ENCODE results near the gene RAD54L.

RAD54L gene

GRCh38 chr1:46205141-46205540 lies 42.4 kb upstream of the RAD54L start:
- TF ChIP-seq CTCF (IDR thresholded peaks at IDR 0.05; ENCODE audit: insufficient read depth, low read length, poor library complexity, severe bottlenecking), result no peak
- H3K36me3 ChIP-seq (ENCODE audit: control insufficient read depth, insufficient read depth, low read length), result no peaks in the 10 kb centered on the region
- no peak for DNase-seq (ENCODE audit: extremely low read depth, insufficient read length)
- H3K27me3 ChIP-seq (replicated peaks; ENCODE audit: control insufficient read depth, insufficient read depth, low read length), result no peaks in the 10 kb centered on the region
- no peak overlapping the region for H3K4me3 ChIP-seq (replicated peaks; ENCODE audit: low read depth, low read length)

- no peaks in the 10 kb centered on the region for H3K36me3 ChIP-seq (ENCODE audit: control insufficient read depth, insufficient read depth, low read length)
- H3K4me3 ChIP-seq (replicated peaks; ENCODE audit: low read depth, low read length), result no peak overlapping the region
- H3K27me3 ChIP-seq (replicated peaks; ENCODE audit: control insufficient read depth, insufficient read depth, low read length), result no peaks in the 10 kb centered on the region
- TF ChIP-seq CTCF (IDR thresholded peaks at IDR 0.05; ENCODE audit: insufficient read depth, low read length, poor library complexity, severe bottlenecking), result no peak
- no peak for DNase-seq (ENCODE audit: extremely low read depth, insufficient read length)
Measured at GRCh38 chr1:46205791-46206190, 41.8 kb upstream of the RAD54L start.

DNA sequence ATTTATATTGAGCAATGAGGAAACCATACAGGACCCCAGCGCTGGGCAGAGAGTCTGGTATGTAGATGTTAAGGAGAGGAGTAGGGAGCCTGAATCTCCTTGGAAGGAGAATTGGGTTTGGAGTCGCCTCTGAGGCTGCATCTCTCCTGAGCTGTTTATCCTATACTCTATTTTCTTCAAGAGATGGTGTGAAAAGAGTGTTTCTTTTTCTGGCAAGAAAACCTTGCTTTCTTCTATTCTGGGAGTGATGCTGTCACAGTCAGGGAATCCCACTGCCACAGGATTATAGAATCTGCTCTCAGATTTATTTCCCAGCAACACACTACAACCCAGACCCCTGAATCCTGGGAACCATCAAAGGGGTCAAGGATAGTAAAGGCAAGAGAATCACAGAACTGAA lies 41.2 kb upstream of the RAD54L start:
- no peaks in the 10 kb centered on the region for H3K36me3 ChIP-seq (ENCODE audit: control insufficient read depth, insufficient read depth, low read length)
- H3K27me3 ChIP-seq (replicated peaks; ENCODE audit: control insufficient read depth, insufficient read depth, low read length), result no peaks in the 10 kb centered on the region
- H3K4me3 ChIP-seq (replicated peaks; ENCODE audit: low read depth, low read length), result no peak overlapping the region
- no peak for DNase-seq (ENCODE audit: extremely low read depth, insufficient read length)
- TF ChIP-seq CTCF (IDR thresholded peaks at IDR 0.05; ENCODE audit: insufficient read depth, low read length, poor library complexity, severe bottlenecking), result no peak

GRCh38 chr1:46210561-46210960 lies 37.0 kb upstream of the RAD54L start:
- H3K27me3 ChIP-seq (replicated peaks; ENCODE audit: control insufficient read depth, insufficient read depth, low read length), result no peaks in the 10 kb centered on the region
- no peak overlapping the region for H3K4me3 ChIP-seq (replicated peaks; ENCODE audit: low read depth, low read length)
- H3K36me3 ChIP-seq (ENCODE audit: control insufficient read depth, insufficient read depth, low read length), result no peaks in the 10 kb centered on the region
- DNase-seq (ENCODE audit: extremely low read depth, insufficient read length), result no peak
- TF ChIP-seq CTCF (IDR thresholded peaks at IDR 0.05; ENCODE audit: insufficient read depth, low read length, poor library complexity, severe bottlenecking), result no peak

DNA sequence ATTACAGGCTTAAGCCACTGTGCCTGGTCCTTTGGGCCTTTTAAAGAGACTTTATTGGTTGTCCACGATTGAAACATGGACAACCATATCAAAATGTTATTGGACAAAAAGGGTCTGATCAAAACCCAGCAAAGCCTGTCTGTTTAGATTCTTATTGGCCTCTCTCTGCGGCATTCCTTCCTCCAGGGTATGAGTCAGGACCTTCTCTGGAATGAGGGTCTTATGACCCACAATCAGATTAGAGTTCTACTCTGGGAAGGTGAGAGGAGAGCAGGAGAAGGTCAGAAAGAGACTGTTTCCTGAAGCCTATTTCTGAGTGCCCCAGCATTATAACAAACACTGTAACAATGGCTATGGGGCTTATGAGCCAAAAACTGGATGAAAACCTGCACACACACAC lies 36.5 kb upstream of the RAD54L start:
- no peak for DNase-seq (ENCODE audit: extremely low read depth, insufficient read length)
- Histone ChIP-seq H3K4me3 (replicated peaks; ENCODE audit: low read depth, low read length) (no peak overlapping the region), H3K27me3 (replicated peaks; ENCODE audit: control insufficient read depth, insufficient read depth, low read length) (no peaks in the 10 kb centered on the region), H3K36me3 (ENCODE audit: control insufficient read depth, insufficient read depth, low read length) (no peaks in the 10 kb centered on the region)
- no peak for TF ChIP-seq CTCF (IDR thresholded peaks at IDR 0.05; ENCODE audit: insufficient read depth, low read length, poor library complexity, severe bottlenecking)

DNA sequence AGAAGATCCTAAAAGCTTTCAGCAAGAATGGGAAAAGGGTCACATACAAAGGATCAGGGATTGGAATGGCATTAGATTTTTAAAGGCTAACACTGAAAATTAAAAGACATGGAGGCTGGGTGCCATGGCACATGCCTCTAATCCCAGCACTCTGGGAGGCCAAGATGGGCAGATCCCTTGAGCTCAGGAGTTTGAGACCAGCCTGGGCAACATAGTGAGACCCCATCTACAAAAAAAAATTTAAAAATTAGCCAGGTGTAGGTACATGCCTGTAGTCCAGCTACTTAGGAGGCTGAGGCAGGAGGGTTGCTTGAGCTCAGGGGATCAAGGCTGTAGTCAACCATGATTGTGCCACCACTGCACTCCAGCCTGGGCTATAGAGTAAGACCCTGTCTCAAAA lies 32.1 kb upstream of the RAD54L start:
- Histone ChIP-seq H3K4me3 (replicated peaks; ENCODE audit: low read depth, low read length) (no peak overlapping the region), H3K27me3 (replicated peaks; ENCODE audit: control insufficient read depth, insufficient read depth, low read length) (no peaks in the 10 kb centered on the region), H3K36me3 (ENCODE audit: control insufficient read depth, insufficient read depth, low read length) (no peaks in the 10 kb centered on the region)
- no peak for TF ChIP-seq CTCF (IDR thresholded peaks at IDR 0.05; ENCODE audit: insufficient read depth, low read length, poor library complexity, severe bottlenecking)
- no peak for DNase-seq (ENCODE audit: extremely low read depth, insufficient read length)
